HepG2 (cell line): ENCODE results near the gene TRAPPC3. TPM values are rescaled to one million over a fixed set of nuclear protein-coding genes. Genes with fewer than 3 reads are reported as not detected.
A peak's percentile ranks its signal among the peaks of the same experiment; 100 is the strongest.

ENCODE experiments used
- ATAC-seq: fragments of 200-7000 bp; cut with Tn5 transposase; 3 replicates; pipeline ENCODE4 v1.9.1; 2020; ENCODE audit warnings: mild to moderate bottlenecking, moderate library complexity
- BruUV-seq: library from RNA; stranded (reverse); fragments of 400-500 nt; replicated peaks from 2 replicates; lab custom pipeline; 2021; lab: Mats Ljungman, UMichigan
- CTCF ChIA-PET: fragments of 300-600 bp; formaldehyde crosslinking; extraction: SDS; loops from one replicate; lab custom pipeline; 2021; ENCODE audit warnings: low total read pairs, inconsistent platforms, low intra/inter-chr PET ratio; lab: Yijun Ruan, JAX
- POLR2A ChIA-PET: fragments of 350-600 bp; sonication (Branson Sonifier 250); formaldehyde crosslinking; loops from one replicate; lab custom pipeline; 2020; ENCODE audit warnings: antibody characterized with exemption, inconsistent platforms; lab: Yijun Ruan, JAX
- DNase-seq: peaks from one replicate; pipeline ENCODE4 v3.0.0-alpha.2; 2015; ENCODE audit warnings: low spot score
- FAIRE-seq: peaks from 3 replicates; lab custom pipeline; 2011; peaks lifted over from hg19 to GRCh38; lab: Jason Lieb, UNC
- H2AFZ ChIP-seq: one replicate; pipeline ENCODE4 v1.6.1; 2011; ENCODE audit warnings: low read length, inconsistent platforms
- H3K27ac ChIP-seq: fragments of 300-600 bp; 3 replicates; pipeline ENCODE4 v1.8.0; 2011; ENCODE audit warnings: mixed run types, mild to moderate bottlenecking, mixed read lengths, low read length, inconsistent platforms; ENCODE audit not compliant: insufficient read depth; ENCODE audit errors: extremely low read length
- H3K27me3 ChIP-seq, 2 experiments: fragments of 200-600 bp in 1 of 2; 2 replicates in 1 of 2; 3 replicates in 1 of 2; pipeline versions ENCODE4 v1.6.0 to v1.8.0; 2011; ENCODE audit warnings: low read length in 2 of 2, mild to moderate bottlenecking in 2 of 2, moderate library complexity in 2 of 2, inconsistent platforms in 1 of 2; ENCODE audit not compliant: insufficient read depth in 2 of 2, control insufficient read depth in 1 of 2
- H3K36me3 ChIP-seq, 2 experiments: fragments of 200-600 bp in 1 of 2; replicated peaks in 1 of 2; 2 replicates in 1 of 2; 3 replicates in 1 of 2; pipeline versions ENCODE4 v1.5.1 to v1.8.0; 2011; ENCODE audit warnings: low read length in 2 of 2, inconsistent platforms in 1 of 2; ENCODE audit not compliant: insufficient read depth in 2 of 2, control insufficient read depth in 1 of 2
- H3K4me1 ChIP-seq: 2 replicates; pipeline ENCODE4 v1.5.1; 2012; ENCODE audit warnings: low read length, inconsistent platforms; ENCODE audit not compliant: insufficient read depth
- H3K4me2 ChIP-seq: 2 replicates; pipeline ENCODE4 v1.6.0; 2011; ENCODE audit warnings: low read depth, low read length, inconsistent platforms
- H3K4me3 ChIP-seq, 3 experiments: fragments of 200-600 bp in 1 of 3; sonication (generic), shearing (Covaris generic) in 1 of 3; replicated peaks in 1 of 3; 2 replicates each; pipeline ENCODE4 v1.5.1; 2011 to 2016; ENCODE audit warnings: low read length in 3 of 3, inconsistent platforms in 2 of 3, low read depth in 2 of 3, mild to moderate bottlenecking in 2 of 3, control low read depth in 1 of 3, mixed read lengths in 1 of 3; ENCODE audit not compliant: insufficient read depth in 1 of 3
- H3K79me2 ChIP-seq: one replicate; pipeline ENCODE4 v1.6.1; 2011; ENCODE audit warnings: low read length, inconsistent platforms; ENCODE audit not compliant: insufficient read depth
- H3K9ac ChIP-seq: 2 replicates; pipeline ENCODE4 v1.6.0; 2011; ENCODE audit warnings: mild to moderate bottlenecking, low read depth, low read length, inconsistent platforms; ENCODE audit not compliant: insufficient read depth
- H3K9me3 ChIP-seq: 2 replicates; pipeline ENCODE4 v1.5.1; 2012; ENCODE audit warnings: mild to moderate bottlenecking, low read length
- H4K20me1 ChIP-seq: 2 replicates; pipeline ENCODE4 v1.6.0; 2011; ENCODE audit warnings: inconsistent platforms, mild to moderate bottlenecking, low read length, moderate library complexity; ENCODE audit not compliant: insufficient read depth
- CREBL2 ChIP-seq: sonication (generic); formaldehyde crosslinking; IDR thresholded peaks from 2 replicates; pipeline ENCODE4 v1.8.1; 2023; ENCODE audit warnings: missing genetic modification reagents, mild to moderate bottlenecking, borderline replicate concordance
- CSRNP1 ChIP-seq: sonication (generic); formaldehyde crosslinking; IDR thresholded peaks from 2 replicates; pipeline ENCODE4 v1.8.1; 2023; ENCODE audit warnings: mild to moderate bottlenecking, missing genetic modification reagents
- GLMP ChIP-seq: sonication (generic); formaldehyde crosslinking; IDR thresholded peaks from 2 replicates; pipeline ENCODE4 v1.9.0; 2021; ENCODE audit warnings: missing genetic modification reagents, mild to moderate bottlenecking, borderline replicate concordance
- KAT8 ChIP-seq: IDR thresholded peaks from 2 replicates; pipeline ENCODE4 v1.6.1; 2016; ENCODE audit warnings: missing genetic modification reagents, missing compliant biosample characterization
- NONO ChIP-seq, 2 experiments: fragments of 450-650 bp in 1 of 2; sonication (generic) in 1 of 2; formaldehyde crosslinking in 1 of 2; IDR thresholded peaks in 1 of 2; conservative IDR thresholded peaks in 1 of 2; 2 replicates each; pipeline versions ENCODE4 v1.6.1 to v1.8.0; 2017 to 2022; ENCODE audit warnings: mild to moderate bottlenecking in 1 of 2, missing genetic modification reagents in 1 of 2, moderate library complexity in 1 of 2
- NR2C2 ChIP-seq: sonication (generic); formaldehyde crosslinking; IDR thresholded peaks from 2 replicates; pipeline ENCODE4 v1.4.0; 2020; ENCODE audit warnings: missing genetic modification reagents, mild to moderate bottlenecking, moderate library complexity, borderline replicate concordance
- PCBP2 ChIP-seq: fragments of 200-400 bp; formaldehyde crosslinking; optimal IDR thresholded peaks from 2 replicates; pipeline ENCODE3; 2018; ENCODE audit warnings: low read length, low read depth; ENCODE audit not compliant: poor library complexity, severe bottlenecking
- POGZ ChIP-seq: sonication (generic); formaldehyde crosslinking; IDR thresholded peaks from 2 replicates; pipeline ENCODE4 v1.4.0; 2020; ENCODE audit warnings: mild to moderate bottlenecking, missing genetic modification reagents
- SRY ChIP-seq: sonication (generic); formaldehyde crosslinking; IDR thresholded peaks from 2 replicates; pipeline ENCODE4 v1.8.0; 2022; ENCODE audit warnings: mild to moderate bottlenecking, missing genetic modification reagents
- TAF15 ChIP-seq: fragments of 200-400 bp; formaldehyde crosslinking; IDR thresholded peaks from one replicate; pipeline ENCODE4 v1.6.1; 2018; ENCODE audit warnings: mild to moderate bottlenecking, low read depth, low read length; ENCODE audit not compliant: poor library complexity, severe bottlenecking
- XRCC5 ChIP-seq: fragments of 200-400 bp; formaldehyde crosslinking; optimal IDR thresholded peaks from 2 replicates; pipeline ENCODE3; 2017; ENCODE audit warnings: mild to moderate bottlenecking, low read length
- ZNF143 ChIP-seq: sonication (generic); formaldehyde crosslinking; IDR thresholded peaks from 2 replicates; pipeline ENCODE4 v1.4.0; 2020; ENCODE audit warnings: missing genetic modification reagents
- ZNF260 ChIP-seq: sonication (generic); formaldehyde crosslinking; IDR thresholded peaks from 2 replicates; pipeline ENCODE4 v1.4.0; 2020; ENCODE audit warnings: missing genetic modification reagents, low read depth, mild to moderate bottlenecking, borderline replicate concordance
- ZNF350 ChIP-seq: sonication (generic); formaldehyde crosslinking; IDR thresholded peaks from 2 replicates; pipeline ENCODE4 v1.4.0; 2020; ENCODE audit warnings: mild to moderate bottlenecking, low read depth, missing genetic modification reagents, borderline replicate concordance
- ZNF781 ChIP-seq: sonication (generic); formaldehyde crosslinking; IDR thresholded peaks from 2 replicates; pipeline ENCODE4 v1.5.1; 2020; ENCODE audit warnings: borderline replicate concordance, mild to moderate bottlenecking, missing genetic modification reagents; ENCODE audit errors: not compliant biosample characterization
- ZNF850 ChIP-seq: sonication (generic); formaldehyde crosslinking; conservative IDR thresholded peaks from 2 replicates; pipeline ENCODE4 v1.9.0; 2021; ENCODE audit warnings: mild to moderate bottlenecking, missing genetic modification reagents
- ZXDC ChIP-seq: sonication (generic); formaldehyde crosslinking; IDR thresholded peaks from 2 replicates; pipeline ENCODE4 v1.5.0; 2020; ENCODE audit warnings: mild to moderate bottlenecking, missing genetic modification reagents
- WGBS: methylation state at CpG from one replicate; pipeline ENCODE4 v1.1.6; 2017; ENCODE audit warnings: low lambda C conversion rate; 5-methylcytosine and 5-hydroxymethylcytosine counted together
- in situ Hi-C: cut with HindIII; loops from 2 replicates; pipeline ENCODE4 v1.10.0; 2017; ENCODE audit warnings: low pct_unique_long_range_greater_than_20kb; ENCODE audit not compliant: extremely low pct_ligation_motif_present
- intact Hi-C: fragments of 100-400 bp; cut with micrococcal nuclease; formaldehyde crosslinking; loops from one replicate; pipeline ENCODE4 v1.10.0; 2022; ENCODE audit not compliant: unreplicated experiment
- polyA plus RNA-seq, 8 experiments: library from polyadenylated mRNA; depleted of rRNA in 3 of 8; stranded (reverse) in 7 of 8; unstranded in 1 of 8; fragments of >200 nt; fragmentation: Illumina TruSeq in 4 of 8; extraction: Trizol in 4 of 8; gene quantifications; 2 replicates each; pipeline versions ENCODE4 v1.2.1 to v1.2.3, GENCODE V29; 2011 to 2016; ENCODE audit warnings: low read depth in 4 of 8, missing spikeins in 1 of 8, mixed read lengths in 1 of 8; ENCODE audit not compliant: insufficient read depth in 1 of 8
- total RNA-seq, 5 experiments: library from RNA; depleted of rRNA; stranded (reverse); fragments of >200 nt; fragmentation: Illumina TruSeq; extraction: Trizol; gene quantifications; 2 replicates each; pipeline ENCODE4 v1.2.3, GENCODE V29; 2016; ENCODE audit warnings: low read depth in 1 of 5

Gene TRAPPC3
- total and polyA plus RNA-seq, 2 of the 13 experiments (the other 11 are each of a cell fraction or from before 2014, with no cell fraction given), result 53.7 to 62.4 TPM

- peaks cover 5% of the 10 kb centered on the region for H3K79me2 ChIP-seq
- POLR2A ChIA-PET, result interaction anchor here (0.5 to 2.5 kb wide), 8 partner anchors 8 to 230 kb away, joined by 3 to 9 read pairs (median 4); partner anchors contain the start of gene THRAP3
- TF ChIP-seq ZNF850 (CRISPR knock-in tag), result no peak
- 0 out of 2 replicates have a peak, but pooled peaks have one; percentile 24 for TF ChIP-seq ZNF143 (CRISPR knock-in tag)
- no peak for TF ChIP-seq TAF15
- no peak for TF ChIP-seq NONO (IDR thresholded peaks at IDR 0.05)
- 0 out of 2 replicates have a peak, but pooled peaks have one; percentile 29 for TF ChIP-seq NONO (CRISPR knock-in tag; conservative IDR thresholded peaks at IDR 0.05)
- no peak for TF ChIP-seq ZNF781 (CRISPR knock-in tag)
- no peak for TF ChIP-seq GLMP (CRISPR knock-in tag)
- TF ChIP-seq POGZ (CRISPR knock-in tag), result peak; percentile 56
- TF ChIP-seq NR2C2, result no peak
- no peak for TF ChIP-seq ZXDC (CRISPR knock-in tag)
- TF ChIP-seq ZNF350 (CRISPR knock-in tag), result no peak
- TF ChIP-seq SRY, result no peak
- no peak for TF ChIP-seq PCBP2
- TF ChIP-seq ZNF260, result no peak
- TF ChIP-seq CSRNP1 (CRISPR knock-in tag), result no peak
- no peak for TF ChIP-seq CREBL2 (CRISPR knock-in tag)
- no peak for TF ChIP-seq KAT8 (CRISPR knock-in tag)
- TF ChIP-seq XRCC5, result no peak
Measured at GRCh38 chr1:36156329-36157114, 7.2 kb upstream of the TRAPPC3 start.

More at GRCh38 chr1:36156329-36157114, 7.2 kb upstream of the TRAPPC3 start:
- Histone ChIP-seq H3K4me3 (peak overlapping the region; percentile 74 to 89 (median 85)), H4K20me1 (no peaks in the 10 kb centered on the region), H3K4me1 (peaks cover 65% of the 10 kb centered on the region), H3K36me3 (no peaks in the 10 kb centered on the region; a peak in 1 of 5 replicates), H3K9ac (peak overlapping the region; percentile 80), H3K9me3 (no peaks in the 10 kb centered on the region), H3K27me3 (no peaks in the 10 kb centered on the region), H3K27ac (peak overlapping the region; percentile 59), H3K4me2 (peak overlapping the region; percentile 72), H2AFZ (no peak overlapping the region)
- in situ Hi-C loops (no loop called here), intact Hi-C loops (loop anchor here (10.0 kb wide), 1 partner anchor 68 kb away; the partner anchor contains the start of gene THRAP3)
- CTCF ChIA-PET, result no interaction called here
- ATAC-seq, result peak; percentile 44
- no peak for FAIRE-seq
- no TSS peak for BruUV-seq
- WGBS, result 2% methylated on average over 18 of the region's 69 CpGs
- DNase-seq, result no peak
